Measurements from ENCODE around the gene FBXO30. TPM values are rescaled to one million over a fixed set of nuclear protein-coding genes. Genes with fewer than 3 reads are reported as not detected.

FBXO30 gene
- total RNA-seq, 1 donor from 2014 or later = 9.5 TPM

DNA sequence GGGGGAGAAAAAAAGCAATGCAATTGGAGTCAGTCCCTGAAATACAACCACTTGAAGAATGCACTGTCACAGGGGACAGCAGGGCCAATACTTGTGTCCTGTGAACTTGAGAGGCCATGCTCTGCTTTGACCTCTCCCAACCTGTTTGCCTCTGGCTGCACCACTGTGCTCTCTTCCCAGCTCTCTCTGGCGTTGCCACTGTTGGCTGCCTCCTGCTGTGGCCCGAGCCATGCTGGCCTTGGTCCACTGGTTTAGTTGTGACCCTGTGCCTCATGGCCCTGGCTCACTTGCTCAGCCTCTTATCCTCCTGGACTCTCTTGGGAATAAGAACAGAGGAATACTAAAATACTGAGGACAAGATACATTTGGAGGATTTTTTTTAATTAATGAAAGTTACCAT lies 14.5 kb upstream of the FBXO30 start:
- no peak for DNase-seq (ENCODE audit: low read depth)
- TF ChIP-seq, protein P1, sequence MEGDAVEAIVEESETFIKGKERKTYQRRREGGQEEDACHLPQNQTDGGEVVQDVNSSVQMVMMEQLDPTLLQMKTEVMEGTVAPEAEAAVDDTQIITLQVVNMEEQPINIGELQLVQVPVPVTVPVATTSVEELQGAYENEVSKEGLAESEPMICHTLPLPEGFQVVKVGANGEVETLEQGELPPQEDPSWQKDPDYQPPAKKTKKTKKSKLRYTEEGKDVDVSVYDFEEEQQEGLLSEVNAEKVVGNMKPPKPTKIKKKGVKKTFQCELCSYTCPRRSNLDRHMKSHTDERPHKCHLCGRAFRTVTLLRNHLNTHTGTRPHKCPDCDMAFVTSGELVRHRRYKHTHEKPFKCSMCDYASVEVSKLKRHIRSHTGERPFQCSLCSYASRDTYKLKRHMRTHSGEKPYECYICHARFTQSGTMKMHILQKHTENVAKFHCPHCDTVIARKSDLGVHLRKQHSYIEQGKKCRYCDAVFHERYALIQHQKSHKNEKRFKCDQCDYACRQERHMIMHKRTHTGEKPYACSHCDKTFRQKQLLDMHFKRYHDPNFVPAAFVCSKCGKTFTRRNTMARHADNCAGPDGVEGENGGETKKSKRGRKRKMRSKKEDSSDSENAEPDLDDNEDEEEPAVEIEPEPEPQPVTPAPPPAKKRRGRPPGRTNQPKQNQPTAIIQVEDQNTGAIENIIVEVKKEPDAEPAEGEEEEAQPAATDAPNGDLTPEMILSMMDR (IDR thresholded peaks at IDR 0.05; ENCODE audit: insufficient read depth, low read length, severe bottlenecking) = no peak
- no peaks in the 10 kb centered on the region for H3K36me3 ChIP-seq (ENCODE audit: control insufficient read depth, insufficient read depth, low read length)
- H3K4me3 ChIP-seq (ENCODE audit: low read depth, low read length) = no peak overlapping the region
- H3K27me3 ChIP-seq (ENCODE audit: control insufficient read depth, insufficient read depth, low read length) = no peaks in the 10 kb centered on the region
- no peak for FAIRE-seq

DNA sequence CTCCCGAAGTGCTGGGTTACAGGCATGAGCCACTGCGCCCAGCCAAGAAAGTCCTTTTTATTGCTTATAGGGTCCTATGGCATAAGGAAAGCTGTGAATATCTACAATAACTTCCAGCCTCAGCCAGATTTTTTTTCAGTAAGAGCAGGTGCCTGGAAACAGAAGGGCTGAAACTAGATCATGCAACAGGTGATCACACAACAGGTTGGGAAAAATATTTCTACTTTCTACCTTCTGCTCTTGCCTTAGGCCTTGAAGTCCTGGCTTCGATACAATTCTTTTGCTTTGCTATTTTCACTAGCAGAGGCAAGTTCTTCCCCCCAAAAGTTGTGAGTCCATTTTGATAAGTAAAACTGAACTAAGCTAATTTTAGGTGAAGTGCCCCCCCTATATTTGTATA lies 9.7 kb upstream of the FBXO30 start:
- DNase-seq (ENCODE audit: low read depth) (no peak), FAIRE-seq (no peak)
- TF ChIP-seq, protein P1 (IDR thresholded peaks at IDR 0.05; ENCODE audit: insufficient read depth, low read length, severe bottlenecking) = no peak
- no peaks in the 10 kb centered on the region for H3K36me3 ChIP-seq (ENCODE audit: control insufficient read depth, insufficient read depth, low read length)
- H3K4me3 ChIP-seq (ENCODE audit: low read depth, low read length) = no peak overlapping the region
- no peaks in the 10 kb centered on the region for H3K27me3 ChIP-seq (ENCODE audit: control insufficient read depth, insufficient read depth, low read length)

DNA sequence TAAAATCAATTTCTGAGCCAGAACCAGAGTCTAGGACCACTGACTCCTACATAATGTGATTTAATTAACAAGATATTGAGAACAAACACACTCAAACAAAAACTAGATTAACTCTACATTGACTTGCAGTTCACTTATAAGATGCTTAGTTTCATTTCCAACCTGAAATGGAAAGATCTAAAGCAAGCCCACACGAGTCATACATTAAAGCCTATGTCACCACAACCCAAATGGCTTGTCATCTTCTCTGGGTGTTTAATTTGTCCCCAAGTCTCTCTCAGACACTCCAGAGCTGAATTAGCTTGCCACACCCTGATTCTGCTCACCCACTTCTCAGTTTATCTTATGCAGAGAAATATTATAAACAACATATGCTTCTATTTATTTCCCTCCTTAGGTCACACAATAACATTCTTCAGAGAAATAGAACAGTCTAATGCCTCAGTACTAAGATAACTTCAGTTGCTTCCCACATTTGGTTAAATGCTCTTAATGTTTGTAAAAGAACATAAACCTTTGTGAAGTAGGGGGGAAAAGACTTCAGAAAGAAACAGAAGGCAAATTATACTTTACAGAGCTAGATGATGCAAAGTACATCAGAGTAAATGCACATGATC lies 8.8 kb upstream of the FBXO30 start:
- Histone ChIP-seq H3K27me3 (ENCODE audit: control insufficient read depth, insufficient read depth, low read length) (no peaks in the 10 kb centered on the region), H3K4me3 (ENCODE audit: low read depth, low read length) (no peak overlapping the region), H3K36me3 (ENCODE audit: control insufficient read depth, insufficient read depth, low read length) (no peaks in the 10 kb centered on the region)
- no peak for DNase-seq (ENCODE audit: low read depth)
- TF ChIP-seq, protein P1 (IDR thresholded peaks at IDR 0.05; ENCODE audit: insufficient read depth, low read length, severe bottlenecking) = no peak
- FAIRE-seq = no peak

DNA sequence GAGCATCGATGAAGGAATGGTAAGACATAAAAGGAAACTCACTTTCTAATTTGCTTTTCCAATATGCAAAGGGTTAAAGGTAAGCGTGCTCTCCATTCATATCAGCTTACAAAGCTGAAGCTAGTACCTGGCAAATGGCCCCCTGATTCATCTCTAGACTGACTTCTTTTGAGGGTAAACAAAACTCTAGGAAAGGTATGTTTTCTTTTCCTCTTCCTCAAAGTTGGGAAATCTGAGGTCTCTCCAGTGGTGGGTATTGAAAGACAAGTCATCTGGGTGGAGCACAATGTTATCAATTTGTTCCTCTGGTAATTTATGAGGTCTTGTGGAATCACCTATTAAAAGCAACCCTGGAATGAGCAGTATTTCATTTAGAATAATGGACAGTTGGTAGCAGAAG lies 7.9 kb upstream of the FBXO30 start:
- no peaks in the 10 kb centered on the region for H3K27me3 ChIP-seq (ENCODE audit: control insufficient read depth, insufficient read depth, low read length)
- H3K4me3 ChIP-seq (ENCODE audit: low read depth, low read length) = no peak overlapping the region
- no peak for FAIRE-seq
- TF ChIP-seq, protein P1 (IDR thresholded peaks at IDR 0.05; ENCODE audit: insufficient read depth, low read length, severe bottlenecking) = no peak
- DNase-seq (ENCODE audit: low read depth) = peak; percentile 42
- H3K36me3 ChIP-seq (ENCODE audit: control insufficient read depth, insufficient read depth, low read length) = no peaks in the 10 kb centered on the region

DNA sequence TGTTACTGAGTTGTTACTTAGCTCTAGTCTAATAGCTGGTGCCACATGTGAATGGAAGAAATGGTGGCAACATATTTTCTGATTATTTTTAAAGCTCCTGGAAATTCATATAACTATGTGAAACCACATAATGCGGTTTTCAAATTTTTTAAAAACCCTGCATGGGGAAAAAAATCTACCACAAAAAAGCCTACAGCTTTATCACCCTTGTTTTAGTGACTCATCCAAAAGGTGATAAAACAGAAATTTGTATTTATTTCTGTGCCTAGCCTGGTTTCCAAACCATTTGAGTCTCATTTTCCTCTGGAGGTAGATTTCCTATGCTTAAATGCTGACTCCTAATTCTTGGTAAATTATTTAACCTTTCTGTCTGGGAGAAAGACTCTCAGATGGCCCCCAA lies 5.4 kb upstream of the FBXO30 start:
- Histone ChIP-seq H3K4me3 (ENCODE audit: low read depth, low read length) (no peak overlapping the region), H3K36me3 (ENCODE audit: control insufficient read depth, insufficient read depth, low read length) (no peaks in the 10 kb centered on the region), H3K27me3 (ENCODE audit: control insufficient read depth, insufficient read depth, low read length) (no peaks in the 10 kb centered on the region)
- TF ChIP-seq, protein P1 (IDR thresholded peaks at IDR 0.05; ENCODE audit: insufficient read depth, low read length, severe bottlenecking) = no peak
- DNase-seq (ENCODE audit: low read depth) (no peak), FAIRE-seq (no peak)

DNA sequence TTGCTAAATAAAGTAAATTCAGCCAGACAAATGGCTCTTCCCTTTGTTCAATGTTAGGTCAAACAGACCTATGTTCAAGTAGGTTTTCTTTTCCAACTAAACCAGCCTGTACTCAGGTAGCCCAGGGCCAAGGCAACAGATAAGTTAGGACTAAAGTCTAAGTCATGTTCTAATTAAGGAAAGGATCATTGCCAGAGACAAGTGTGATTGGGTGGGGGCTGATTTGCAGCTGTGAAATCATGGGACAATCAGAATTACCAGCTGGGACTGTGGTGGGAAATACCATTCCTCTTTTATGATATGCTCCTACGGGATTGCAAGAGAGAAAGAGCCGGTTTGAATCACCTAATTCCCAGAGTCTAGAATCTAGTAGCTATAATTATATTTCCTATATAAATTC lies 4.2 kb upstream of the FBXO30 start:
- H3K36me3 ChIP-seq (ENCODE audit: control insufficient read depth, insufficient read depth, low read length) = no peaks in the 10 kb centered on the region
- no peaks in the 10 kb centered on the region for H3K27me3 ChIP-seq (ENCODE audit: control insufficient read depth, insufficient read depth, low read length)
- DNase-seq (ENCODE audit: low read depth) (no peak), FAIRE-seq (no peak)
- no peak overlapping the region for H3K4me3 ChIP-seq (ENCODE audit: low read depth, low read length)
- TF ChIP-seq, protein P1 (IDR thresholded peaks at IDR 0.05; ENCODE audit: insufficient read depth, low read length, severe bottlenecking) = no peak
